ENCODE data around the gene ETDB.

DNA sequence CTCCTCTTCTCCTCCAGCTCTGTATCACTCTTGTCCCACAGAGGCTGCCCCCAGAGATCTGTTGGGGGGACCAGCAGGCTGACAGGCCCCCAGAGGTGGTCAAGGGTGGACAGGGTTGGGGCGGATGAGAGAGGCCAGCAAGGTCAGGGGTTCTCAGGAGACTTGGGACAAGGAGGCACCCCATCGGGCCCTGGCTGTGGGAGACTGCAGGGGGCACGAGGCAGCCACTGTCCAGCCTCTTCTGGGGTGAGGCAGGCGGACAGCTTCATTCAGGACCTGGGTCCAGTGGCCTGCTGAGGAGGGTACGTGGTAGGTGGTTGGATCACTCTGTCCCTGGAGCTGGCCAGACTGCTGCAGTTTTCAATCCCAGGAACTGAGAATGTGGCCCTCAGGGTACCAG lies 24.6 kb downstream of the ETDB start:
- TF ChIP-seq EZH2phosphoT487 (IDR thresholded peaks at IDR 0.05; ENCODE audit: borderline replicate concordance, low read depth, low read length), result no peak
- TF ChIP-seq, protein P1, sequence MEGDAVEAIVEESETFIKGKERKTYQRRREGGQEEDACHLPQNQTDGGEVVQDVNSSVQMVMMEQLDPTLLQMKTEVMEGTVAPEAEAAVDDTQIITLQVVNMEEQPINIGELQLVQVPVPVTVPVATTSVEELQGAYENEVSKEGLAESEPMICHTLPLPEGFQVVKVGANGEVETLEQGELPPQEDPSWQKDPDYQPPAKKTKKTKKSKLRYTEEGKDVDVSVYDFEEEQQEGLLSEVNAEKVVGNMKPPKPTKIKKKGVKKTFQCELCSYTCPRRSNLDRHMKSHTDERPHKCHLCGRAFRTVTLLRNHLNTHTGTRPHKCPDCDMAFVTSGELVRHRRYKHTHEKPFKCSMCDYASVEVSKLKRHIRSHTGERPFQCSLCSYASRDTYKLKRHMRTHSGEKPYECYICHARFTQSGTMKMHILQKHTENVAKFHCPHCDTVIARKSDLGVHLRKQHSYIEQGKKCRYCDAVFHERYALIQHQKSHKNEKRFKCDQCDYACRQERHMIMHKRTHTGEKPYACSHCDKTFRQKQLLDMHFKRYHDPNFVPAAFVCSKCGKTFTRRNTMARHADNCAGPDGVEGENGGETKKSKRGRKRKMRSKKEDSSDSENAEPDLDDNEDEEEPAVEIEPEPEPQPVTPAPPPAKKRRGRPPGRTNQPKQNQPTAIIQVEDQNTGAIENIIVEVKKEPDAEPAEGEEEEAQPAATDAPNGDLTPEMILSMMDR (conservative IDR thresholded peaks at IDR 0.05; ENCODE audit: low read length), result no peak

Data from OCI-LY7 (cell line).